ENCODE results near the gene PNPLA5.

Gene PNPLA5

GRCh38 chr22:43838571-43839307, 53.1 kb downstream of the PNPLA5 start:
- DNase-seq (ENCODE audit: low spot score), result no peak

- no peak for DNase-seq (ENCODE audit: low spot score)
These were observed 53.7 kb downstream of the PNPLA5 start for GRCh38 chr22:43838161-43838560.

GRCh38 chr22:43837666-43838065, 54.1 kb downstream of the PNPLA5 start:
- no peak for DNase-seq (ENCODE audit: low spot score)

- DNase-seq (ENCODE audit: low spot score), result no peak
These were observed 56.1 kb downstream of the PNPLA5 start for GRCh38 chr22:43835736-43836135.

GRCh38 chr22:43835166-43835565, 56.6 kb downstream of the PNPLA5 start:
- no peak for DNase-seq (ENCODE audit: low spot score)

GRCh38 chr22:43833286-43834240, 58.2 kb downstream of the PNPLA5 start:
- no peak for DNase-seq (ENCODE audit: low spot score)

GRCh38 chr22:43832393-43833265, 59.2 kb downstream of the PNPLA5 start:
- DNase-seq (ENCODE audit: low spot score), result no peak

GRCh38 chr22:43831561-43832392, 60.0 kb downstream of the PNPLA5 start:
- no peak for DNase-seq (ENCODE audit: low spot score)

- no peak for DNase-seq (ENCODE audit: low spot score)
These were observed 60.8 kb downstream of the PNPLA5 start for GRCh38 chr22:43830931-43831560.

- DNase-seq (ENCODE audit: low spot score), result no peak
These were observed 61.6 kb downstream of the PNPLA5 start for GRCh38 chr22:43829904-43830851.
